ENCODE data around the gene ARFGAP3.

Gene ARFGAP3

DNA sequence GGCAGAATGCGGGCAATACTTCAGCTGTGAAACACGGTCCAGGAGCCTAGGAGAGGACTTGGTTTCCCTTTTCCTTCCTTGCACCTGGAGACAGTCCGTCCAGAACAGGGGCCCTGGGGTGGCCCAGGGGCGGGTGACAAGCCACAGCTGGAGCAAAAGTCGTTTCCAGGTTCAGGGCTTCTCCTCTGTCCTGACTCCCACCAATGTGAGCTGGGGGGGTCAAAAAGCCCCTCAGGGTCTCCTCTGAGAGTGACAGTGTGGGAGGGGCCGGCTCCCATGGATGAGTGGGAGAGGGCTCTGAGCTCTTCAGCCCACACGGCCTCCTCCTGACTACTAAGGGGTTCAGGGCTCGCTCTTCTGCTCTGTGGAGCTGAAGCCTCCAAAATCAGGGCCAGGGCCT, 20.1 kb upstream of the ARFGAP3 start:
- no peak for TF ChIP-seq ZNF324 (tag by site-specific recombination; IDR thresholded peaks at IDR 0.05)
- TF ChIP-seq, protein P1, sequence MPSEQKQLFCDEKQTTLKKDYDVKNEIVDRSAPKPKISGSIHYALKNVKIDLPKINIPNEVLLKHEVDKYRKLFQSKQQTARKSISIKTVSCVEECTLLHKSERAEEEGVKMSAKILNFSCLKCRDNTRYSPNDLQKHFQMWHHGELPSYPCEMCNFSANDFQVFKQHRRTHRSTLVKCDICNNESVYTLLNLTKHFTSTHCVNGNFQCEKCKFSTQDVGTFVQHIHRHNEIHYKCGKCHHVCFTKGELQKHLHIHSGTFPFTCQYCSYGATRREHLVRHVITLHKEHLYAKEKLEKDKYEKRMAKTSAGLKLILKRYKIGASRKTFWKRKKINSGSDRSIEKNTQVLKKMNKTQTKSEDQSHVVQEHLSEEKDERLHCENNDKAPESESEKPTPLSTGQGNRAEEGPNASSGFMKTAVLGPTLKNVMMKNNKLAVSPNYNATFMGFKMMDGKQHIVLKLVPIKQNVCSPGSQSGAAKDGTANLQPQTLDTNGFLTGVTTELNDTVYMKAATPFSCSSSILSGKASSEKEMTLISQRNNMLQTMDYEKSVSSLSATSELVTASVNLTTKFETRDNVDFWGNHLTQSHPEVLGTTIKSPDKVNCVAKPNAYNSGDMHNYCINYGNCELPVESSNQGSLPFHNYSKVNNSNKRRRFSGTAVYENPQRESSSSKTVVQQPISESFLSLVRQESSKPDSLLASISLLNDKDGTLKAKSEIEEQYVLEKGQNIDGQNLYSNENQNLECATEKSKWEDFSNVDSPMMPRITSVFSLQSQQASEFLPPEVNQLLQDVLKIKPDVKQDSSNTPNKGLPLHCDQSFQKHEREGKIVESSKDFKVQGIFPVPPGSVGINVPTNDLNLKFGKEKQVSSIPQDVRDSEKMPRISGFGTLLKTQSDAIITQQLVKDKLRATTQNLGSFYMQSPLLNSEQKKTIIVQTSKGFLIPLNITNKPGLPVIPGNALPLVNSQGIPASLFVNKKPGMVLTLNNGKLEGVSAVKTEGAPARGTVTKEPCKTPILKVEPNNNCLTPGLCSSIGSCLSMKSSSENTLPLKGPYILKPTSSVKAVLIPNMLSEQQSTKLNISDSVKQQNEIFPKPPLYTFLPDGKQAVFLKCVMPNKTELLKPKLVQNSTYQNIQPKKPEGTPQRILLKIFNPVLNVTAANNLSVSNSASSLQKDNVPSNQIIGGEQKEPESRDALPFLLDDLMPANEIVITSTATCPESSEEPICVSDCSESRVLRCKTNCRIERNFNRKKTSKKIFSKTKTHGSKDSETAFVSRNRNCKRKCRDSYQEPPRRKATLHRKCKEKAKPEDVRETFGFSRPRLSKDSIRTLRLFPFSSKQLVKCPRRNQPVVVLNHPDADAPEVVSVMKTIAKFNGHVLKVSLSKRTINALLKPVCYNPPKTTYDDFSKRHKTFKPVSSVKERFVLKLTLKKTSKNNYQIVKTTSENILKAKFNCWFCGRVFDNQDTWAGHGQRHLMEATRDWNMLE (tag by site-specific recombination; conservative IDR thresholded peaks at IDR 0.05; ENCODE audit: low read depth) = no peak
- TF ChIP-seq ZNF350 (tag by site-specific recombination; IDR thresholded peaks at IDR 0.05) = no peak
- TF ChIP-seq, protein P2, sequence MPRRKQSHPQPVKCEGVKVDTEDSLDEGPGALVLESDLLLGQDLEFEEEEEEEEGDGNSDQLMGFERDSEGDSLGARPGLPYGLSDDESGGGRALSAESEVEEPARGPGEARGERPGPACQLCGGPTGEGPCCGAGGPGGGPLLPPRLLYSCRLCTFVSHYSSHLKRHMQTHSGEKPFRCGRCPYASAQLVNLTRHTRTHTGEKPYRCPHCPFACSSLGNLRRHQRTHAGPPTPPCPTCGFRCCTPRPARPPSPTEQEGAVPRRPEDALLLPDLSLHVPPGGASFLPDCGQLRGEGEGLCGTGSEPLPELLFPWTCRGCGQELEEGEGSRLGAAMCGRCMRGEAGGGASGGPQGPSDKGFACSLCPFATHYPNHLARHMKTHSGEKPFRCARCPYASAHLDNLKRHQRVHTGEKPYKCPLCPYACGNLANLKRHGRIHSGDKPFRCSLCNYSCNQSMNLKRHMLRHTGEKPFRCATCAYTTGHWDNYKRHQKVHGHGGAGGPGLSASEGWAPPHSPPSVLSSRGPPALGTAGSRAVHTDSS (tag by site-specific recombination; IDR thresholded peaks at IDR 0.05) = no peak
- TF ChIP-seq ZNF184 (tag by site-specific recombination; IDR thresholded peaks at IDR 0.05) = no peak
- TF ChIP-seq TRIM28 (IDR thresholded peaks at IDR 0.05; ENCODE audit: borderline replicate concordance, low read length) = no peak
- no peak for TF ChIP-seq ZNF510 (tag by site-specific recombination; IDR thresholded peaks at IDR 0.05; ENCODE audit: insufficient replicate concordance)
- no peak for TF ChIP-seq ZNF558 (tag by site-specific recombination; IDR thresholded peaks at IDR 0.05)
- TF ChIP-seq MZF1 (tag by site-specific recombination; IDR thresholded peaks at IDR 0.05; ENCODE audit: borderline replicate concordance) = no peak
- TF ChIP-seq, protein P3, sequence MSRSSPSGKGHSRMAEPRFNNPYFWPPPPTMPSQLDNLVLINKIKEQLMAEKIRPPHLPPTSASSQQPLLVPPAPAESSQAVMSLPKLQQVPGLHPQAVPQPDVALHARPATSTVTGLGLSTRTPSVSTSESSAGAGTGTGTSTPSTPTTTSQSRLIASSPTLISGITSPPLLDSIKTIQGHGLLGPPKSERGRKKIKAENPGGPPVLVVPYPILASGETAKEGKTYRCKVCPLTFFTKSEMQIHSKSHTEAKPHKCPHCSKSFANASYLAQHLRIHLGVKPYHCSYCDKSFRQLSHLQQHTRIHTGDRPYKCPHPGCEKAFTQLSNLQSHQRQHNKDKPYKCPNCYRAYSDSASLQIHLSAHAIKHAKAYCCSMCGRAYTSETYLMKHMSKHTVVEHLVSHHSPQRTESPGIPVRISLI (tag by site-specific recombination; IDR thresholded peaks at IDR 0.05) = no peak
- H3K27ac ChIP-seq (ENCODE audit: extremely low read depth, low read depth, low read length) = no peak overlapping the region
- H3K36me3 ChIP-seq (ENCODE audit: control insufficient read depth in 2 of 2, insufficient read depth in 1 of 2, low read length in 2 of 2) = peaks cover 7 to 97% of the 10 kb centered on the region in 2 experiments; a peak in 2 of 3 replicates
- H3K4me1 ChIP-seq (ENCODE audit: control insufficient read depth, insufficient read depth, low read length) = no peaks in the 10 kb centered on the region
- CTCF ChIA-PET = interaction anchor here (1.1 to 3.7 kb wide), 2 partner anchors 9 to 11 kb away, joined by 3 to 25 read pairs; no protein-coding TSS in a partner anchor
- no peaks in the 10 kb centered on the region for H3K9me3 ChIP-seq (ENCODE audit: control insufficient read depth, insufficient read depth, low read depth, low read length)
- POLR2A ChIA-PET = interaction anchor here (1.0 to 1.1 kb wide), 2 partner anchors 16 to 138 kb away, joined by 3 to 5 read pairs; partner anchors contain the start of gene PACSIN2
- no peak overlapping the region for H3K4me3 ChIP-seq (ENCODE audit: low read depth, low read length)

DNA sequence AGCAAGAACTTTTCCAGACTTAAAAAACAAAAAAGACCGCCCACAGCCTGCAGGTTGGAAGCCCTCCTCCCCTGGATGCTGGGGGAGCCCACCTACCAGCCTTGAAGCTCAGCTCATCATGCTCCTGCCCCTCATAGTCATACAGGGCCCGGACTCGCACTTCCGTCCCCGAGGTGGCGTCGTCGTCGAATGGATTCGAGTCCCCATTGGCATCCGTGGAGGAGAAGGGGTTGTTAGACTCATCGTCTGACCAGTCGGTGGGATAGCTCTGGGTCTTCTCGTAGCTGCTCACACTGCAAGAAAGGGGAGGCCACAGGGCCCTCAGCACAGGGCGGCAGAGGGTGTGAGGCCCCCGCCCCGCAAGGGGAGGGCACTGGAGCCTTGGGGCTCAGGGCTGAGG, 19.0 kb upstream of the ARFGAP3 start:
- Histone ChIP-seq H3K4me3 (ENCODE audit: low read depth, low read length) (no peak overlapping the region), H3K9me3 (ENCODE audit: control insufficient read depth, insufficient read depth, low read depth, low read length) (no peaks in the 10 kb centered on the region), H3K4me1 (ENCODE audit: control insufficient read depth, insufficient read depth, low read length) (no peaks in the 10 kb centered on the region), H3K27ac (ENCODE audit: extremely low read depth, low read depth, low read length) (no peak overlapping the region), H3K36me3 (ENCODE audit: control insufficient read depth in 2 of 2, insufficient read depth in 1 of 2, low read length in 2 of 2) (peaks cover 7 to 97% of the 10 kb centered on the region in 2 experiments; a peak in 2 of 3 replicates)
- ChIA-PET CTCF (interaction anchor here (3.7 kb wide), 1 partner anchor 8 kb away, joined by 25 read pairs; no protein-coding TSS in a partner anchor), POLR2A (no interaction called here)
- TF ChIP-seq ZNF140 (tag by site-specific recombination; IDR thresholded peaks at IDR 0.05) = no peak
- no peak for TF ChIP-seq ZNF132 (tag by site-specific recombination; IDR thresholded peaks at IDR 0.05; ENCODE audit: borderline replicate concordance)
- TF ChIP-seq KLF16 (tag by site-specific recombination; IDR thresholded peaks at IDR 0.05) = no peak
- TF ChIP-seq GLI4 (tag by site-specific recombination; IDR thresholded peaks at IDR 0.05) = no peak
- no peak for TF ChIP-seq ZNF621 (tag by site-specific recombination; IDR thresholded peaks at IDR 0.05)
- TF ChIP-seq ZNF560 (tag by site-specific recombination; IDR thresholded peaks at IDR 0.05; ENCODE audit: borderline replicate concordance) = no peak
- no peak for TF ChIP-seq ZNF23 (tag by site-specific recombination; IDR thresholded peaks at IDR 0.05; ENCODE audit: borderline replicate concordance)
- TF ChIP-seq ZNF555 (tag by site-specific recombination; conservative IDR thresholded peaks at IDR 0.05) = no peak
- TF ChIP-seq ZBTB21 (tag by site-specific recombination; IDR thresholded peaks at IDR 0.05) = no peak
- TF ChIP-seq, protein P4, sequence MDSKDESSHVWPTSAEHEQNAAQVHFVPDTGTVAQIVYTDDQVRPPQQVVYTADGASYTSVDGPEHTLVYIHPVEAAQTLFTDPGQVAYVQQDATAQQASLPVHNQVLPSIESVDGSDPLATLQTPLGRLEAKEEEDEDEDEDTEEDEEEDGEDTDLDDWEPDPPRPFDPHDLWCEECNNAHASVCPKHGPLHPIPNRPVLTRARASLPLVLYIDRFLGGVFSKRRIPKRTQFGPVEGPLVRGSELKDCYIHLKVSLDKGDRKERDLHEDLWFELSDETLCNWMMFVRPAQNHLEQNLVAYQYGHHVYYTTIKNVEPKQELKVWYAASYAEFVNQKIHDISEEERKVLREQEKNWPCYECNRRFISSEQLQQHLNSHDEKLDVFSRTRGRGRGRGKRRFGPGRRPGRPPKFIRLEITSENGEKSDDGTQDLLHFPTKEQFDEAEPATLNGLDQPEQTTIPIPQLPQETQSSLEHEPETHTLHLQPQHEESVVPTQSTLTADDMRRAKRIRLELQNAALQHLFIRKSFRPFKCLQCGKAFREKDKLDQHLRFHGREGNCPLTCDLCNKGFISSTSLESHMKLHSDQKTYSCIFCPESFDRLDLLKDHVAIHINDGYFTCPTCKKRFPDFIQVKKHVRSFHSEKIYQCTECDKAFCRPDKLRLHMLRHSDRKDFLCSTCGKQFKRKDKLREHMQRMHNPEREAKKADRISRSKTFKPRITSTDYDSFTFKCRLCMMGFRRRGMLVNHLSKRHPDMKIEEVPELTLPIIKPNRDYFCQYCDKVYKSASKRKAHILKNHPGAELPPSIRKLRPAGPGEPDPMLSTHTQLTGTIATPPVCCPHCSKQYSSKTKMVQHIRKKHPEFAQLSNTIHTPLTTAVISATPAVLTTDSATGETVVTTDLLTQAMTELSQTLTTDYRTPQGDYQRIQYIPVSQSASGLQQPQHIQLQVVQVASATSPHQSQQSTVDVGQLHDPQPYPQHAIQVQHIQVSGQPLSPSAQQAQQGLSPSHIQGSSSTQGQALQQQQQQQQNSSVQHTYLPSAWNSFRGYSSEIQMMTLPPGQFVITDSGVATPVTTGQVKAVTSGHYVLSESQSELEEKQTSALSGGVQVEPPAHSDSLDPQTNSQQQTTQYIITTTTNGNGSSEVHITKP (tag by site-specific recombination; IDR thresholded peaks at IDR 0.05) = no peak
- TF ChIP-seq EGR2 (tag by site-specific recombination; IDR thresholded peaks at IDR 0.05; ENCODE audit: low read depth) = no peak
- TF ChIP-seq, protein P5, sequence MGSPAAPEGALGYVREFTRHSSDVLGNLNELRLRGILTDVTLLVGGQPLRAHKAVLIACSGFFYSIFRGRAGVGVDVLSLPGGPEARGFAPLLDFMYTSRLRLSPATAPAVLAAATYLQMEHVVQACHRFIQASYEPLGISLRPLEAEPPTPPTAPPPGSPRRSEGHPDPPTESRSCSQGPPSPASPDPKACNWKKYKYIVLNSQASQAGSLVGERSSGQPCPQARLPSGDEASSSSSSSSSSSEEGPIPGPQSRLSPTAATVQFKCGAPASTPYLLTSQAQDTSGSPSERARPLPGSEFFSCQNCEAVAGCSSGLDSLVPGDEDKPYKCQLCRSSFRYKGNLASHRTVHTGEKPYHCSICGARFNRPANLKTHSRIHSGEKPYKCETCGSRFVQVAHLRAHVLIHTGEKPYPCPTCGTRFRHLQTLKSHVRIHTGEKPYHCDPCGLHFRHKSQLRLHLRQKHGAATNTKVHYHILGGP (tag by site-specific recombination; IDR thresholded peaks at IDR 0.05) = no peak
- no peak for TF ChIP-seq KLF7 (tag by site-specific recombination; IDR thresholded peaks at IDR 0.05; ENCODE audit: borderline replicate concordance)
